GM12872 (cell line): ENCODE results near the gene SLC1A4.
A peak's percentile ranks its signal among the peaks of the same experiment; 100 is the strongest.

Source experiments
- TF ChIP-seq, protein P1 (sequence below): IDR thresholded peaks from 3 replicates; pipeline ENCODE4 v1.5.1; 2011; ENCODE audit warnings: low read depth, mild to moderate bottlenecking, low read length, moderate library complexity; ENCODE audit not compliant: insufficient read depth

The SLC1A4 gene

DNA sequence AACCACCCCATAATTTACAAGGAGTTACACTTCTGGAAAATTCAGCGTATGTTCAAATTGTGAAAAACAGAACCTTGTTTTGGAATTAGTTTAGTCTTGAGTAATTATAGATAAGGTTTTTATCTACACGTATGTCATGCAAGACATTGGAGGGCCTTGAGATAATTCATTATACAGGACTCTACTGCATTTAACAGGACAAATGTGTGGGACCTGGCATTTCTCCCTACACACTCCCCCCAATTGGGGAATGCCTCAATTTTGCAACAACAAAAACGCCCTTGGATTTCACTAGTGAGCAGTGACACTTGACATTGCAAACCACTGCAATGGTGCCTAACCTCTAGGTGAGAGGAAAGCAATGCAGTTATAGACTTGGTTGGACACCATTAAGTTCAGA is 11.4 kb downstream of the SLC1A4 start:
- TF ChIP-seq, protein P1, sequence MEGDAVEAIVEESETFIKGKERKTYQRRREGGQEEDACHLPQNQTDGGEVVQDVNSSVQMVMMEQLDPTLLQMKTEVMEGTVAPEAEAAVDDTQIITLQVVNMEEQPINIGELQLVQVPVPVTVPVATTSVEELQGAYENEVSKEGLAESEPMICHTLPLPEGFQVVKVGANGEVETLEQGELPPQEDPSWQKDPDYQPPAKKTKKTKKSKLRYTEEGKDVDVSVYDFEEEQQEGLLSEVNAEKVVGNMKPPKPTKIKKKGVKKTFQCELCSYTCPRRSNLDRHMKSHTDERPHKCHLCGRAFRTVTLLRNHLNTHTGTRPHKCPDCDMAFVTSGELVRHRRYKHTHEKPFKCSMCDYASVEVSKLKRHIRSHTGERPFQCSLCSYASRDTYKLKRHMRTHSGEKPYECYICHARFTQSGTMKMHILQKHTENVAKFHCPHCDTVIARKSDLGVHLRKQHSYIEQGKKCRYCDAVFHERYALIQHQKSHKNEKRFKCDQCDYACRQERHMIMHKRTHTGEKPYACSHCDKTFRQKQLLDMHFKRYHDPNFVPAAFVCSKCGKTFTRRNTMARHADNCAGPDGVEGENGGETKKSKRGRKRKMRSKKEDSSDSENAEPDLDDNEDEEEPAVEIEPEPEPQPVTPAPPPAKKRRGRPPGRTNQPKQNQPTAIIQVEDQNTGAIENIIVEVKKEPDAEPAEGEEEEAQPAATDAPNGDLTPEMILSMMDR: no peak

DNA sequence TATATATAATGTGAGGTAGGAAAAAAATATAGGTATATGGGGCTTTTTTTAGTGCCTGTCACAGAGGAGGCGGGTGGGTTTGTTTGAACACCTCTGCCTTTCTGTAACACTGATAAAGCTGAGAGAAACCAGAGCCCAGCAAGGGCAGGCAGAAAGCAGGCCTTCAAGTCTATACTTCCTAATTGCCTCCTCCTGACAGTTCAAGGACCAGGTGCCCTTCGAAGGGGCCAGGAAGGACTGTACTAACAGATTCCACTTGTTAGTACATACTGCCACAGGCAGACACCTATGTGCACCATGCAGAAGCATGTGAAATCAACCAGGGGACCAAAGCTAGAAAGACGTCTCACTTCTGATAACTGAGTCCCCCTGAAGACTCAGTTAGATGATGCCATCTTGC is 13.8 kb downstream of the SLC1A4 start:
- TF ChIP-seq, protein P1: no peak

DNA sequence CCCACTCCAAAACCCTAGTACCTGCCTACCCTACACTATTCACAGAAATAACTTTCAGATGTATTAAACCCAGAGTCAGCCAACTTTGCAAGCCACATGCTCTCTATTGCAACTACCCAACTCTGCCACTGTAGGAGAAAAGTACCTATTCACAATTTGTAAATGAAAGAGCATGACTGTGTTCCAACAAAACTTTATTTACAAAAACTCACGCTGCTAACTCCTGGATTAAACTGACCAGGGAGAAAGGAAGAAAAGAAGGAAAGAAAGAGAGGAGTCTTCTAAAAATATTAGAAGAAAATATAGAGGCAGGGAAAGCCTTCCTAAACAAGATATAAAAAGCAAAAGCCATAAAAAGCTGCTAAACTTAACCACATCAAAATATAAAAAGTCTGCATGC is 24.6 kb downstream of the SLC1A4 start:
- TF ChIP-seq, protein P1: no peak

DNA sequence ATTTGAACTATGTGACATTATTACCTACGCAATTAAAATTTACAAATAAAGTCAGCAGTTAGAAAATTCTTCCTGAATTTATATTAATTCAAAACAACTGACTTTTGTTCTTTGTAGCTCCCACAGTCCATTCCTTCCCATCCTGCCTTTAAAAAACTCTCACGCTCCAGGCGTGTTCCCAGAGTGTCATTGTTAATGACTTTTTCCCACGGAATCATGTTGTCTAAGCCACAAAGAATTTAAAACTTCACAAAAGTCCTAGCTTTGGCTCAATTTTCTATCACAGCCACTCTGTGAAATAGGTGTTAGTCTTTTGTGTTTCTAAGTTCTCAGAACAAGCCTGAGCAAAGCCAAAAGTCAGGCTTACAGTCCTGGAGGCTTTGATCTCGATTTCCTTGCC is 26.5 kb downstream of the SLC1A4 start:
- TF ChIP-seq, protein P1: no peak

DNA sequence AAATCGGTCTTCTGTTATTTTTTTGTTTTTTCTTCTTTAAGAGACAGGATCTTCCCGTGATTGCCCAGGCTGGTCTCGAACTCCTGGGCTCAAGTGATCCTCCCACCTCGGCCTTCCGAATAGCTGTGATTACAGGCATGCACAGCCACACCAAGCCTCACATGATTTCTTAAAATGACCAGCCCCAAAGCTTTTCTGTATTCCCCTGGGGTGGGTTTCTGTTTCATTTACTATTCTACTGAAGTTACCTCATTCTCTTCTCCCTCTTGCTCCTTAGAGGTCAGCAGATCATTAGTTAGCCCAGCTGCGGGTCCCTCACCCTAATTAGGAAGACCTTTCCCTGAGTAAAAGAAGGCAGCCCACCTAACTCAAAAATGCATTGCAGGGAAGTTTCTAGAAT is 27.6 kb downstream of the SLC1A4 start:
- TF ChIP-seq, protein P1: no peak

DNA sequence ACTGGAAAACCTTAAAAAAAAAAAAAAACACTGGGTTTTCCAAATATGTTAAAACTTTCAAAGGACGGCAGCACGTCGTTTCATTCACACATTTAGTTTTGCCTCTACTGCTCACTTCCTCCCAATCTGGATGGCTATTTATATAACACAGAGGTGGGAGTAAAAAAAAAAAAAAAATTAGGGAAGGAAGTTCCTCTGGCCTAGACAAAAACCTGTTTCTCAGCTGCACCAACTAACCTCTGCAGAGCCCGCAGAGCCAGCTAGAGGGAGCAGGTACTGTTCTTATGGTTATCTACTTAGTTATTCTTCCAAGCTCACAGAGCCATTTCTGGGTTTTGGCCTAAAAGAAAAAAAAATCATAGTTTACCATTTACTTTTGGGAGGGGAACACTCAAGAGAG is 28.1 kb downstream of the SLC1A4 start:
- TF ChIP-seq, protein P1: peak; percentile 39

DNA sequence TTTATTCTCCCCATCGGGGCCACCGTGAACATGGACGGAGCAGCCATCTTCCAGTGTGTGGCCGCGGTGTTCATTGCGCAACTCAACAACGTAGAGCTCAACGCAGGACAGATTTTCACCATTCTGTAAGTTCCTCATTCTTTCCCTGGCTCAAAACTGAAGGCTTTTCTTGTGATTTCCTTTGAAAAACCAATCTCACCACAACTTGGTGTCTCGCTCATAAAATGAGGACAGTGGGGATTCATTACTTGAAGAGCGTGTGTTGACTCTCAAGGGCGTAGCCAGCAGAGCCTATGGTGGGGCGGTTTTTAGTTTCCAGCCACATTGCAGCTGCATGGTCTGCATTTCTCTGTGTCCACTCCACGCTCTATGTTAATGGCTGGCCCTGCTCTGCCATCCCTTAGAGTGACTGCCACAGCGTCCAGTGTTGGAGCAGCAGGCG is 29.0 kb downstream of the SLC1A4 start:
- TF ChIP-seq, protein P1: no peak

DNA sequence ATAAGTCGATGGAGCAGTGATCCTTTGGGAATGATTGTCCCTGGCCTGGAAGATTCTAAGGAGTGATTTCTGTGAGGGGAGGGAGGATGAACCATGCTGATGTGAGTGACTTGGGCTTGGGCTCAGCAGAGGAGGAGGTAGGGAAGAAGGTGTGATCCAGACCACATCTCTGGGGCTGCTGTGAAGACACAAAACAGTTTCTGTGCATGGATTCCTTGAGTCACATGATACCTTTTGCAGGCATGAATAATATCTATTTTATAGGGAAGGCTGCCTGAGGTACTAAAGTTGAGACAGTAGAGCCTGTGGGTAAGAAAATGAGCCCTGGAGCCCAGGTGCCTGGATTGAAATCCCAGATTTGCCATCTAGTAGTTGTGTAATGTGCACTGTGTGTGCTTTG is 29.8 kb downstream of the SLC1A4 start:
- TF ChIP-seq, protein P1: no peak
